ENCODE data around the gene USP34.

DNA sequence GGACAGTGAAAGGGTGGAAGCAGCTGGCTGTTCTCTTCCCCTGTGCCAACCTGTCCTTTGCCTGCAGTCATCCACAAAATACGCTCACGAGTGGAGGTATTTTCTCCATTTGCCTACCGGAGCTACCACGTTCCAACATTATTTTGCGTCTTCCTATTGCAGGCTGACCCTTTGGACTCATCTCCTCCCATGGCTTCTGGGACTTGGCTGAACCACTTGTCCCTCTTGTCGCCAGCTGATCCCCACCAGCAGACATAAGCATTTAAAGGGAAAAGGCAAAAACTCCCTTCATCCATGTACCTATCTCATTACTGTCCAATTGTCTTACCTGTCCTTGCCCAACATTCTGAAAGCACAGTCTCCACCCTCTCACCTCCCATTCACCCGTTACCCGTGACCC lies 295.9 kb downstream of the USP34 start:
- no peak for TF ChIP-seq YY1 (IDR thresholded peaks at IDR 0.05; ENCODE audit: insufficient read depth, insufficient read length)
- no peak for TF ChIP-seq SUZ12 (IDR thresholded peaks at IDR 0.05; ENCODE audit: extremely low read depth, insufficient read depth, insufficient read length)

All from NT2/D1 (cell line).